B cell (primary cell): Measurements from ENCODE around the gene MRPL17. TPM values are rescaled to one million over a fixed set of nuclear protein-coding genes. Genes with fewer than 3 reads are reported as not detected.

Source experiments
- ATAC-seq: fragments of 200-7000 bp; cut with Tn5 transposase; one replicate; pipeline ENCODE4 v1.10.0; 2021; ENCODE audit warnings: low read depth, mild to moderate bottlenecking, moderate number of reproducible peaks, moderate library complexity
- CTCF ChIA-PET: fragments of 350-600 bp; sonication (Branson Sonifier 250); formaldehyde crosslinking; loops from one replicate; lab custom pipeline; 2021; ENCODE audit warnings: antibody characterized with exemption, inconsistent platforms; lab: Charles Lee
- POLR2A ChIA-PET: fragments of 350-600 bp; sonication (Branson Sonifier 250); formaldehyde crosslinking; loops from one replicate; lab custom pipeline; 2021; ENCODE audit warnings: antibody characterized with exemption; lab: Charles Lee
- DNase-seq: peaks from one replicate; pipeline ENCODE4 v3.0.0; 2013
- H2AFZ ChIP-seq: 2 replicates; pipeline ENCODE4 v1.6.1; 2012; ENCODE audit warnings: mild to moderate bottlenecking, low read depth, low read length; ENCODE audit not compliant: insufficient read depth, poor library complexity, severe bottlenecking
- H3K27ac ChIP-seq, 2 donors: 1 replicate in 1 of 2; 2 replicates in 1 of 2; pipeline ENCODE4 v1.5.1; 2012 to 2013; ENCODE audit warnings: low read length in 2 of 2, mild to moderate bottlenecking in 2 of 2, moderate library complexity in 1 of 2
- H3K27me3 ChIP-seq, 4 experiments: fragments of 200-600 bp in 1 of 4; sonication (generic) in 1 of 4; replicated peaks in 1 of 4; 1 replicate in 2 of 4; 2 replicates in 2 of 4; pipeline versions ENCODE4 v1.6.1 to v1.7.0; 2013 to 2016; ENCODE audit warnings: low read length in 3 of 4, mild to moderate bottlenecking in 2 of 4, mixed read lengths in 1 of 4, moderate library complexity in 1 of 4; ENCODE audit not compliant: insufficient read depth in 4 of 4, control insufficient read depth in 3 of 4; ENCODE audit errors: control extremely low read depth in 1 of 4
- H3K36me3 ChIP-seq, 2 experiments: replicated peaks in 1 of 2; 1 replicate in 1 of 2; 2 replicates in 1 of 2; pipeline versions ENCODE4 v1.6.1 to v1.7.1; 2013; ENCODE audit warnings: low read length in 1 of 2; ENCODE audit not compliant: insufficient read depth in 2 of 2, control insufficient read depth in 1 of 2; ENCODE audit errors: control extremely low read depth in 1 of 2, extremely low read depth in 1 of 2
- H3K4me1 ChIP-seq, 2 donors: fragments of 200-600 bp in 1 of 2; sonication (generic) in 1 of 2; 1 replicate in 1 of 2; 2 replicates in 1 of 2; pipeline versions ENCODE4 v1.5.1 to v1.6.1; 2013 to 2017; ENCODE audit warnings: low read length in 2 of 2; ENCODE audit not compliant: control insufficient read depth in 2 of 2, insufficient read depth in 2 of 2
- H3K4me2 ChIP-seq: replicated peaks from 2 replicates; pipeline ENCODE3; 2012; ENCODE audit warnings: mild to moderate bottlenecking, low read depth, low read length; ENCODE audit not compliant: poor library complexity, severe bottlenecking
- H3K4me3 ChIP-seq, 5 experiments: fragments of 200-600 bp in 1 of 5; sonication (generic) in 1 of 5; 1 replicate in 3 of 5; 2 replicates in 2 of 5; pipeline versions ENCODE4 v1.5.1 to v1.7.0; 2011 to 2016; ENCODE audit warnings: low read length in 4 of 5, mild to moderate bottlenecking in 4 of 5, low read depth in 2 of 5, control low read depth in 1 of 5, moderate library complexity in 1 of 5; ENCODE audit not compliant: insufficient read depth in 1 of 5; ENCODE audit errors: control extremely low read depth in 1 of 5, extremely low read depth in 1 of 5
- H3K79me2 ChIP-seq: fragments of 200-600 bp; sonication (generic); one replicate; pipeline ENCODE4 v1.6.0; 2016; ENCODE audit warnings: low read length; ENCODE audit not compliant: control insufficient read depth, insufficient read depth
- H3K9ac ChIP-seq: fragments of 200-600 bp; sonication (generic); 2 replicates; pipeline ENCODE4 v1.6.1; 2017; ENCODE audit warnings: mild to moderate bottlenecking, low read length, moderate library complexity
- H3K9me3 ChIP-seq, 3 donors: one replicate each; pipeline versions ENCODE4 v1.6.1 to v1.7.1; 2013; ENCODE audit warnings: low read length in 2 of 3; ENCODE audit not compliant: control insufficient read depth in 2 of 3, insufficient read depth in 1 of 3; ENCODE audit errors: control extremely low read depth in 1 of 3
- H4K20me1 ChIP-seq: 2 replicates; pipeline ENCODE4 v1.6.0; 2012; ENCODE audit warnings: mild to moderate bottlenecking, low read length; ENCODE audit not compliant: insufficient read depth, control insufficient read depth, poor library complexity, severe bottlenecking
- H3K27ac Mint-ChIP-seq: one replicate; pipeline ENCODE4 v1.8.0; 2021; ENCODE audit warnings: mixed read lengths
- H3K27me3 Mint-ChIP-seq: one replicate; pipeline ENCODE4 v1.8.0; 2021; ENCODE audit warnings: mixed read lengths
- H3K4me1 Mint-ChIP-seq: one replicate; pipeline ENCODE4 v1.8.0; 2021; ENCODE audit warnings: mixed read lengths
- H3K4me3 Mint-ChIP-seq: one replicate; pipeline ENCODE4 v1.8.0; 2021; ENCODE audit warnings: mixed read lengths
- H3K9me3 Mint-ChIP-seq: one replicate; pipeline ENCODE4 v1.8.0; 2022; ENCODE audit warnings: mixed read lengths; ENCODE audit not compliant: insufficient read depth
- EZH2 ChIP-seq: IDR thresholded peaks from 2 replicates; pipeline ENCODE4 v1.6.1; 2012; ENCODE audit warnings: borderline replicate concordance, low read depth, mild to moderate bottlenecking, moderate library complexity, low read length; ENCODE audit not compliant: insufficient read depth, poor library complexity, severe bottlenecking
- WGBS: methylation state at CpG from one replicate; pipeline ENCODE4 v1.1.5; 2013; ENCODE audit warnings: missing lambda C conversion rate; ENCODE audit not compliant: insufficient coverage; 5-methylcytosine and 5-hydroxymethylcytosine counted together
- intact Hi-C: fragments of 100-400 bp; cut with micrococcal nuclease; formaldehyde crosslinking; loops from one replicate; pipeline ENCODE4 v1.10.0; 2022
- polyA plus RNA-seq: library from polyadenylated mRNA; depleted of rRNA; stranded (reverse); fragments of >200 nt; gene quantifications from 2 replicates; pipeline ENCODE4 v1.2.3, GENCODE V29; 2012
- total RNA-seq, 2 donors: library from RNA; stranded (reverse); fragments of 120-200 nt in 1 of 2; gene quantifications; 1 replicate in 1 of 2; 2 replicates in 1 of 2; pipeline versions ENCODE4 v1.2.3 to v1.2.4, GENCODE V29; 2013 to 2022
- TF ChIP-seq, protein P1 (sequence below): fragments of 200-600 bp; IDR thresholded peaks from one replicate; pipeline ENCODE4 v1.8.0; 2022; ENCODE audit warnings: antibody characterized with exemption, mild to moderate bottlenecking

The MRPL17 gene
- total and polyA plus RNA-seq, 2 donors (not counting 1 experiment from before 2014, with no cell fraction given) = 9.9 to 18.2 TPM

DNA sequence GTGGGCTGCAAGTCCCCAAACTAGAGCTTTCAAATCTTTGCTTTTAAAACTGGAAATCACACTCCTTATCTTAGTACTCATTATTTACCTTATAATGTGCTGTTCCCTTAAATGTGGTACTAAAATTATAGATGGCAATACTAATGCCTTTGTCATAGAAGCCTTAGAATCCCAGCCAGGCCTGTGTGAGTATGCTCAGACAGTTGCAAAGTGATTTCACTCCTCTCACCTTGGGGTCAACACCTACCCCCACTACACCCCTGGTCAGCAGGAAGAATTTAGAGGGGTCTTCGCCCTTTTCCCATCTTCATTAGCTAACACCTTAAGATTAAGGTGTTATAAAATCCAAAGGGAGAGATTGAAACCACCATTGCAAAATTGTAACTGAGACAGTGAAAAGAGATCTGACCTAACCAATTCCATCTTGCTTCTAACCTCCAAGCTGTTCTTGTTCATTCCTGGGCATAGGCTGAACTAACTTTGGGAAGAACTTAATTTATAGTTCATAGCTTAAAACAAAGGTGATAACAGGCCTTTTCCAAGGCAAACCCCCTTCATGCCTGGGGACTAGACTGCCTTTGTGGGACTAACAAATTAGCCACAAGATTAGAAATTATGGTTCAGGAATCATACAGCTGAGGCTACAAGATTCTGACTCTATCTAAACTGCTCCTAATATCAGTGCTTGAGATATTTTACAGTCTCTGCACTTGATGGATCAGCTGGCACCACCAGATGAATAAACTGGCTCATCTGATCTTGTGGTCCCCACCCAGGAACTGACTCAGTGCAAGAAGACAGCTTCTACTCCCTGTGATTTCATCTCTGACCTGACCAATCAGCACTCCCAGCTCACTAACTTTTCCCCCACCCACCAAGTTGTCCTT, 10.4 kb upstream of the MRPL17 start:
- Histone ChIP-seq H3K9me3 (no peaks in the 10 kb centered on the region), H3K27ac (no peak overlapping the region), H4K20me1 (no peaks in the 10 kb centered on the region), H3K4me3 (no peak overlapping the region), H3K27me3 (no peaks in the 10 kb centered on the region), H3K4me1 (no peaks in the 10 kb centered on the region), H3K4me2 (no peak overlapping the region), H3K79me2 (no peaks in the 10 kb centered on the region), H3K36me3 (no peaks in the 10 kb centered on the region), H3K9ac (no peak overlapping the region), H2AFZ (no peak overlapping the region)
- Mint-ChIP-seq H3K9me3 (no peaks in the 10 kb centered on the region), H3K4me3 (no peak overlapping the region), H3K4me1 (no peaks in the 10 kb centered on the region), H3K27me3 (no peaks in the 10 kb centered on the region), H3K27ac (no peak overlapping the region)
- ATAC-seq (no peak), DNase-seq (no peak)
- ChIA-PET CTCF (interaction anchor here (0.6 to 1.3 kb wide), 3 partner anchors 10 to 249 kb away, joined by 3 to 7 read pairs (median 4); partner anchors contain the start of gene MRPL17), POLR2A (no interaction called here)
- no CpG with 5 or more reads among the region's 1 CpG for WGBS
- TF ChIP-seq EZH2 = no peak
- TF ChIP-seq, protein P1, sequence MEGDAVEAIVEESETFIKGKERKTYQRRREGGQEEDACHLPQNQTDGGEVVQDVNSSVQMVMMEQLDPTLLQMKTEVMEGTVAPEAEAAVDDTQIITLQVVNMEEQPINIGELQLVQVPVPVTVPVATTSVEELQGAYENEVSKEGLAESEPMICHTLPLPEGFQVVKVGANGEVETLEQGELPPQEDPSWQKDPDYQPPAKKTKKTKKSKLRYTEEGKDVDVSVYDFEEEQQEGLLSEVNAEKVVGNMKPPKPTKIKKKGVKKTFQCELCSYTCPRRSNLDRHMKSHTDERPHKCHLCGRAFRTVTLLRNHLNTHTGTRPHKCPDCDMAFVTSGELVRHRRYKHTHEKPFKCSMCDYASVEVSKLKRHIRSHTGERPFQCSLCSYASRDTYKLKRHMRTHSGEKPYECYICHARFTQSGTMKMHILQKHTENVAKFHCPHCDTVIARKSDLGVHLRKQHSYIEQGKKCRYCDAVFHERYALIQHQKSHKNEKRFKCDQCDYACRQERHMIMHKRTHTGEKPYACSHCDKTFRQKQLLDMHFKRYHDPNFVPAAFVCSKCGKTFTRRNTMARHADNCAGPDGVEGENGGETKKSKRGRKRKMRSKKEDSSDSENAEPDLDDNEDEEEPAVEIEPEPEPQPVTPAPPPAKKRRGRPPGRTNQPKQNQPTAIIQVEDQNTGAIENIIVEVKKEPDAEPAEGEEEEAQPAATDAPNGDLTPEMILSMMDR = no peak
- intact Hi-C loops = no loop called here

DNA sequence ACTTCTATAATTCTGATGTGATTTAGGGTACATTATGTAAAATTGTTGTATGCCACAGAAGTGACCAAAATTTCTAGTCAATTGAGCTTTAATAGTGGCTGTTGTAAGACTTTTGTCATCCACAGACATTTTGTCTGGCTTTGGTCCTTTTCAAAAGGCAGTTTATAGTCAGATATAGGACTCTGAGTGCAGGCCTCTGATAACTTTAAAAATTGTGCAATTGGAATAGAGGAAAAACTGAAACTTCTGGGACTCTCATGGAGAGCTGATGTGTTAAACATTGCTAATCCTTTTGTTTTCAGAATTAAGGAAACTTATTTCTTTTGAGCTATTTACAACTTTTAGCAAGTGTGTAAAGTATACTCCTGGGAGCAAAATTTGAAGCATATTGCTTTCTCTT, 9.0 kb upstream of the MRPL17 start:
- H3K79me2 ChIP-seq = no peaks in the 10 kb centered on the region
- H3K4me1 ChIP-seq = no peaks in the 10 kb centered on the region
- H3K4me3 Mint-ChIP-seq = no peak overlapping the region
- DNase-seq = no peak
- no peaks in the 10 kb centered on the region for H3K4me1 Mint-ChIP-seq
- CTCF ChIA-PET = interaction anchor here (0.8 to 1.5 kb wide), 2 partner anchors 8 to 30 kb away, joined by 3 read pairs; no protein-coding TSS in a partner anchor
- H3K9me3 Mint-ChIP-seq = no peaks in the 10 kb centered on the region
- no peaks in the 10 kb centered on the region for H3K9me3 ChIP-seq
- no peaks in the 10 kb centered on the region for H3K36me3 ChIP-seq
- no peak overlapping the region for H3K27ac ChIP-seq
- intact Hi-C loops = no loop called here
- no peak overlapping the region for H3K9ac ChIP-seq
- no peaks in the 10 kb centered on the region for H3K27me3 ChIP-seq
- H3K4me2 ChIP-seq = no peak overlapping the region
- ATAC-seq = no peak
- POLR2A ChIA-PET = no interaction called here
- no peaks in the 10 kb centered on the region for H3K27me3 Mint-ChIP-seq
- no peak overlapping the region for H3K4me3 ChIP-seq
- H2AFZ ChIP-seq = no peak overlapping the region
- no peaks in the 10 kb centered on the region for H4K20me1 ChIP-seq
- H3K27ac Mint-ChIP-seq = no peak overlapping the region
- no peak for TF ChIP-seq EZH2
- TF ChIP-seq, protein P1 = no peak
